Amniotic epithelial cell (primary cell): Measurements from ENCODE around the gene CARD10.
"Not testable (repeated sequence)": the region's sequence is repeated elsewhere in the genome, so short reads cannot be mapped to it uniquely, and the experiment has no call there.

Experiments used
- DNase-seq: peaks from one replicate; pipeline ENCODE4 v3.0.0-alpha.2; 2010; ENCODE audit warnings: low read depth

CARD10 gene

DNA sequence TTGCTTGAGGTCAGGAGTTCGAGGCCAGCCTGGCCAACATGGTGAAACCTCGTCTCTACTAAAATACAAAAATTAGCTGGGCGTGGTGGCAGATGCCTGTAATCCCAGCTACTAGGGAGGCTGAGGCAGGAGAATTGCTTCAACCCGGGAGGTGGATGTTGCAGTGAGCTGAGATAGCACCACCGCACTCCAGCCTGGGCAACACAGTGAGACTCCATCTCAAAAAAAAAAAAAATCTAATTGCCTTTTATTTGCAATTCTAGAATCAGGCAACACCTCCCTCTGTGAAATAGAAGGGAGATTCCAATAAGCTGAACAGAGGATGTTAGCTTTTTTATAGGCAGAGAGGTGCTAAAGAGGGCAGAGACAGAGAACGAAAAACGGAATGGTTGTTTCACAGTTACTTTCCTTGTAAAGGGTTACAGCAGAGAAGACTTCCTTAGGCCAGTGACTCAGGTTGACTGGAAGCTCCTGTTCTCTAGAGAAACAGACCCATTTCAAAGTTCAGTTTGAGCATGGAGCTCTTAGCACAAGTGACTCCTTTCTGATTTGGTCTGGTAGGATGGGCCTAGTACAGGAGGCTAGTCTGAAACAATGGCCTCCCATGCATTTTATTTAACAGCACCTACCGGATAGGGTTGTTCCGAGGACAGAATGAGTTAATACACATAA lies 8.0 kb upstream of the CARD10 start:
- not testable (repeated sequence) for DNase-seq

DNA sequence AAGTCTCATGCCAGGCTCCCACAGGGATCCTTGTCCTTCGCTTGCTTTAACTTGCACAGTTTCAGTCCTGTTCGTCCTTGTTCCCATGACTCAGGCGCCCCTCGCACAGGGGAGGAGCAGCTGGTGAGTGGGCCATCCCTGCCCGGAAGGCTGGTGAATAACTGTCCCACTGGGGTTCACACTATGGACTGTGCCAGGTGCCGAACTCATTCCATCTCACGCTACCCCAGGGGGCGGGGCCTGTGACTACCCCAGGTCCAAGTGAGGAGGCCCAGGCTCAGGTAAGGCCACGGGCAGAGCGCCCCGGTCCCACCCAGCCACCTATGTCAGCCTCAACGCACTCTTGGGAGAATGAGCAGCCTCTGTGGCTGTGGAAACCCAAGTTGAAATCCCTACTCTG lies 7.2 kb upstream of the CARD10 start:
- DNase-seq = no peak

DNA sequence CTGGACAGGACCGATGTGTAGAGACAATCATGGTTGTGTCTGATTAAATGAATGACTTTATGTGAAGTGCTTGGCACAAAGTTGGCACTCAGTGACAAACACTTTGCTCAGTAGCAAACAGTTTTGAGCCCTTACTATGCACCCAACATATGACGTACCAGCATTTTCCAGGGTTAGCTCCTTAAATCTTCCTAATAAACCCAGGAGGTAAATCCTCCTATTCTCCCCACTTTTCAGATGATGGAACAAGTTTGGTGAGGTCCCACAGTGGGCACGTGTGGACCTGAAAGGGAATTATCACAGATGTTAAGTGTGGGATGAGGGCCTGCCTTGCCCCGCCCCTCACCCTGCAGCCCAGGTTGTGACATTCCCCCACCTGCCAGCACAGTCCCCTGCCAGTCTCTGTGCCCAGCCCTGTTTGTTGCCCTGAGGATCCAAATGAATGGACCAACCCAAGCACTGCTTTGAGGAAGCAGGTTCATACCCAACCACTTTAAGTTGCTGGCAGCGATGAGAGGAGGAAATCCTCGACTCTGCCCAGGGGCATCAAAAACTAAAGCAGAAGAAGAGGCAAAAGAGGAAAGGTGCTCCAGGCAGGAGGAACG lies 6.6 kb upstream of the CARD10 start:
- no peak for DNase-seq

DNA sequence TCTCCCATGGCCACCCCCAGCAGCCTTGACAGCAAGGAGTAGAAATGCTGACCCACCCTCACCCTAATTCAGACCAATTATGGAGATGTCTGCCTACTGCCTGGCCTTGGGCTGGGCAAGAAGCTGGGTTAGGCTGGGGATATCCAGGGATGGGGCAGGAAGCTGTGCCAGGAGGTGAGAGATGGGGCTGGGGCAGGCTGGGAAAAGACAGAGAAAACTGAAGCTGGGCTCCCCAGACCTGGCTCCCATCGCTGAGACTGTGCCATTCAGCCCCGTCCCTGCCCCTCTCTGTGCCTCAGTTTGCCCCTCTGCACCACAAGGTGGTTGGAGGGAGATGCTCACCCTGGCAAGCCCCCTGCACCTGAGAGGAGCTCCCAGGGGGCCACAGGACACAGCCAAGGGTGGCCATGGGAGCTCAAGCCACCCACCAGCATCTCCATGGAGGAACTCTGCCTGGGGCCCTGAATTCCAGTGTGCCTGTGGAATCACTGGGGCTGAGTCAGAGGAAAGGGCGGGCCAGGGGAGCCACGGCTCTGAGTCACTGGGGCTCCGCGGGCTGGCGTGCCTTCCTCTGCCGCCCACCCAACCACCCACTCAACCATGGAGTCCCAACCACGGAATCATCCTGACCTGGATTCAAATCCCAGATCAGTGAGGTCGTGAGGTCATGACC lies 6.0 kb upstream of the CARD10 start:
- DNase-seq = peak; percentile 78

DNA sequence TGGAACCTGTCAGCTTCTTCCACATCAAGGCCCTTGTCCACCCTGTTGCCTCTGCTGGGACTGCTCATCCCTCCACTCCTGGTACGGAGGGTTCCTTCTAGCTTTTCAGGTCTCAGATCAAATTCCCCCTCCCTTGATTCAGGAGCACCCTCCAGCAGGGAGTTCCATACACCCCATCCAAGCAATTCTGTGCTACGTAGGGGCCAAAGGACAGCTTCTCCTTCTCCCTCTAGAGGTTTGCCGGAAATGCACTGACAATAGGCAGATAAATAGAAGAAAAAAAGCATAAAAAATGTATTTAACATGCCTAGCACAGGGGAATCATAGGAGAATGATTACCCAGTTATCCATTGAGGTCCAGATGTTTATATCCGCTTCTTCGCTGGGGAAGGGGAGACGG lies 3.3 kb upstream of the CARD10 start:
- no peak for DNase-seq

DNA sequence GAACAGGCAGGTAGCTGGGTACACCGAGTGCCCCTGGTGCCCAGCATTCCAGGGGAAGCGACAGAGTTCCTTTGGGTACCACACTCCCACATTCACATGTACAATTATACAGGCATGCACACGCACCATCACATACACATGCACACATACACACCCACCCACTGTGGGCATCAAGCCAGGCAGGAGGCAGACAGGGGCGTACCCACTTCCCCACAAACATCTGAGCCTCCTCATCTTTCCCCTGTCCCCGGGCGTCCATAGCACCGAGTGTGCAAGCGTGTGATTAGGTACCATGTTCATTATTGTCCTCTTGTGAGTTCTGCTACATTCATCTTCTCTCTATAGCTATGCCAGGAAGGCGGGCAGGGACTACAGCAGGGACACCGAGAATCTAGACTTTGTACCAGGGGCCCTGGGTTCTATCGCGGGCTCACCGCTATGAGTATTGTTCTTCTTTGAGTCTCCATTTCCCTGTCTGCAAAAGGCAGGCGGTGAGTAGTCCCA lies 2.1 kb upstream of the CARD10 start:
- DNase-seq = no peak

DNA sequence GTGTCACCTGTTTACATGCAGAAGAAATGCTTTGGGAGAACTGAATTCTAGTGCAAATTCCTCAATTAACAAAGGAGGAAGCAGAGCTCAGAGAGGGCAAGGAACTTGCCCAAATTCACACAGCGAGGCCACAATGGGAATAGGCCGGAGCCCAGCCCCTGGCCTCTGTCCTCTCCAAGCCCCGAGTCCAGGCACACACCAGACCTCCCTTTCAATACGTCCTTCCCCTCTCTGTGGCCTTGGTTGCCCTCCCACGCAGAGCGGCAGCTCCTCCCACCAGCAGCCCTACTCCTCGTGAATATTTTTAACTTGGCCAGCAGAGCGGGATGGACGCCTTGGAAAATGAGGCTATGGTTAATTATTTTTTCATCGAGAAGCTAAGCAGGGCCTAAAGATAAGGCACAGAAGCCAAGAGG lies 1.6 kb upstream of the CARD10 start:
- DNase-seq = no peak

DNA sequence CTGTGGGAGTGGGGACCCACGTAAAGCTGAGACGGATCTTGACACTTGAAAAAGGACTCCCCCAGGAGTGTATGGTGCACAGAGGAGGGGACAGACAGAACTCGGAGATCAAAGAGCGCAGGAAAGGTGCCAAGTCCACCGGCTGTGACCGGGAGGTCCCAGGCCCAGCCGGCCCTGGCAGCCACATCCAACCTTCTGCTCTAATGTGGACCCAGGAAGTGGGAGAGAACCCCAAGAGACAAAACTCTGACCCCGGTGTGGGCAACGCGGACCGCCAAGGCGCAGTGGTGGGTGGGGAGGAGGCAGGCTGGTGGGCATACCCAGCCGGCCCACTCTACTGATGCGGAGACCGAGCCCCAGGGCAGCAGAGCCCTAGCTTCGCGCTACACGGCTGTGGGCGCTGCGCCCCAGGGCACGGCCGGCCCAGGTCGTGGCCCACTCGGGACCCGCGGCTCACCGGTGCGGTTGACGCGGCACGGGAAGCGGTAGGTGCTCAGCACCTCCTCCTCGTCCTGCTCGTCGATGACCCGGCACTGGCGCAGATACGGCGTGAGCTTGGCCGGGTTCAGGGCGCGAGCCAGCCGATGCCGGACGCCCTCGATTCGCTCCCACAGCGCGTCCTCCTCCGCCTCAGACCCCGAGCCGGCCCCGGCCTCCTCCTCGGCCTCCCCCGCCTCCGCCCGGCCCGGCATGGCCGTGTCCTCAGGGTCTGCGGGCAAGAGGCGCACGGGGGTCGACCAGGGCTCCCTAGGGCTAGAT lies 527 bp downstream of the CARD10 start:
- no peak for DNase-seq

DNA sequence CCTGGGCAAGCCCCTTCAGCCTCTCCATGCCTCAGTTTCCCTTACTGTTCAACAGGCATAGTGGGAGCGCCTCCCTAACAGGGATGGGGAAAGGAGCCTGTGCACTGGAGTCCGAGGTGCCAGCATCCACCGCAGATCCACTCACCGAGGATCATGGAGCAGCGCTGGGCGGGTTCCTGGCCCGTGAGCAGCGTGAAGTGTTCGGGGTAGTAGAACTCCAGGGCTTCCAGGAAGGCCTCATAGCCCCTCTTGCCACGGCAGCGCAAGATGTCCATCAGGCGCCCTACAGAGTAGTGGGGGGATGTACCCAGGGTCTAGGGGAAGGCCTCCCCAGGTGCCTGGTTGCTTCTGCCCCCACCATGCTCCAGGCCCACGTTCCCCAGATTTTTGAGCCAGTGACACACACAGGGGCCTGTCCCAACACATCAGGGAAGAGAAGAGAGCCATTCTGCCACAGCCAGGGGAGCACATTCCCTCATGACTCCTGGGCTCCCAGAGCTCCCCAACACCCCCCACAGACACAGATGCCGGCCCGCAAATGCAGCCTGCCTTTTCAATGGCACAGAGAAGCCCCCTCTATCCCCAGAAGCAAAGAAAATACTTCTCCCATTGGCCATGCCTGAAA lies 1.3 kb downstream of the CARD10 start:
- DNase-seq = no peak

DNA sequence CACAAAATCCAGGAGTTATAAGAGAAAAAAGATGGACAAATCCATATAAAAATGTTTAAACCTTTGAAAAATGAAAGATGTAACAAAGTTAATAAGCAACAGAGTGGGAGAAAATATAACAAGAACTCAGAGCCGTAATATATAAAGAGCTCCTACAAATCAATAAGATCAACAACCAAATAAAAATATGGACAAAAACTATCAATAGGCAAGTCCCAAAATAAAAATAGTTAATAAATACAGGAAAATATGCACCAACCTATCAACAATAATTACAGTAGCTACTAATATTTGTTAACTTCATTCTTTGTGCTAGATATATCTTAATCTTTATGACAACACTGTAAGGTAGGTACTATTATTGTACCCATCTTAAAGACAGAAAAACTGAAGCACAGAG lies 2.8 kb downstream of the CARD10 start:
- no peak for DNase-seq

DNA sequence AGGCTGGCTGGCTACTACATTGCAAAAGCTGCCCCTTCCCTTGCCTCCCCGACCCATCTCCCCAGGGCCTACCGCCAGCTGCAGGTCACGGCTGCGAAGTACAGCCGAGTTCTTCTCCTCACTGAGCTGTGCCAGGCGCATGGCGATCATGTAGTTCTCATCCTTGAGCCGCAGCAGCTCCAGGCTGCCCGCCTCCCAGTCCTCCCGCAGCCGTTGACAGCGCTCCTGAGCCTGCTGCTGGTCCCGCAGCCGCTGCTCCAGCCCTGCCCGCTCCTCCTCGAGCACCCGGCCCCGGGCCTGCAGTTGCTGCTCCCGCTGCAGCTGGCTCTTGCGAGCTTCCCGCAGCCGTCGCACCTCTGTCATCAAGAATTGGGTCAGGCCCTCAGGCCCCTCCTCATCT lies 3.3 kb downstream of the CARD10 start:
- no peak for DNase-seq

DNA sequence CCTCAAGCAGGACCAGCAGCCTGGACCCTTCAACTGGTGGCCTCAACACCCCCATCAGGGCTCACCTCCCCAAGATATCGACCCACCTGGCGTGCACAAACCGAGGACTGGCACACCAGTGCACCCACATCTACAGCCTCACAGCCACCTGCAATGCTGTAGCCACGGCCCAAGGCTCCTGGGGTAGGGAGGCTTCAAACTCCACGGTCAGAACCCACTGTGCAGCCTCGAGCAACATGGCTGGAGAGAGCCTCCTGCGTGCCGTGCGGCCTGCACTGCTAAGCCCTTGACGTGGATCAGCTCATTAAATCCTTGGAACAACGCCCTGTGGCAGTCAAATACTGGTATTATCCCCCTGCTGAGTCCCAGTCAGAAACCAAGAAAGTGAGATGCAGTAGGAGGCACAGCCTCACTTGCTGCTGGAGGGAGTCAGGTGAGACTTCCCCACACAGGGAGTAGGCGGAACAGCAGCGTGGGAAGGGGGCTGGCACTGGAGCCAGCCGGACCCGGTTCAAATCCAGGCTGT lies 4.6 kb downstream of the CARD10 start:
- no peak for DNase-seq

DNA sequence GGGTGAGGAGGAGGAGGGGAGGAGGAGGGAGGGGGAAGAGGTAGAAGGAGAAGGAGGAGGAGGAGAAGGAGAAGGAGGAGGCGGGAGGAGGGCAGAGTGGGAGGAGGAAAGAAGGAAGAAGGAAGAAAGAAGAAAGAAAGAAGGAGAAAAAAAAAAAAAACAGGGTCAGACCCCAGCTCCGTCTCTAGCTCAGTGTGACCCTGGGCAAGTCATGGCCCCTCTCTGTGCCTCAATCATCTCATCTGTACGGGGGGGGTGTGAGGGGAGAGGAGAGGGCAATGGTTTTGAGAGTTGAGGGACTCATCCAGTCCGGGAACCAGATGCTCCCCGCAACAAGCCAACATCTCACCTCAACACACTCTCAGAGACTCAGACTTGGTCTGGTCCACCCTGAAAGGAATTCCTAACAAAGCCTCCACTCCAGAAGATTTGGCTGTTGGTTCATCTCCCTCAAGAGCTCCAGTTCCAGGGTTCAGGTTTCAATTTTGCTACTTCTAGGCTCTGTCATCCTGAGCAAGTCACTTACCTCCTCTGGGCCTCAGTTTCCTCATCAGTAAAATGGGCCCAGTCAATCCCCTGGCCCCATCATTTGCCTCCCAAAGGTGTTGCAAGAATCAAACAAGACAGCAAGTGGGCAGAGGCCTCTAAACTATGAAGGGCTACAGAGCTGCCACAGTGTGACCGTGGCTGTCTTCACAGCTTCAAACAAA lies 7.7 kb downstream of the CARD10 start:
- DNase-seq = no peak

DNA sequence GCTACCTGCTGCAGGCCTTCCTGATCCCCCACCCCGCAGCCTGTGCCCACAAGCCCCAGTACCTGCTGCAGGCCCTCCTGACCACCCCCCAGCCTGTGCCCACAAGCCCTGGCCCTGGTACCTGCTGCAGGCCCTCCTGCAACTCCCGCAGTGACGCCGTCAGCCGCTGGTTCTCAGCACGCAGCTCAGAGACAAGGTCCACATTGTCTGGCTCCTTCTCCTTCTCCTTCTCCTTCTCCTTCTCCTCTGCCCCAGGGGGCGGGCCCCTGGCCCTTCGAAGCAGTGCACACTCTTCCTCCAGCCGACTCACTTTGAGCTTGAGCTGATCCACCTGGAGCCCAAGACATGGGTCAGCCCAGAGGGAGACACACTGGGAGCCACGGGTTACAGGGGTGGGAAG lies 9.1 kb downstream of the CARD10 start:
- no peak for DNase-seq

DNA sequence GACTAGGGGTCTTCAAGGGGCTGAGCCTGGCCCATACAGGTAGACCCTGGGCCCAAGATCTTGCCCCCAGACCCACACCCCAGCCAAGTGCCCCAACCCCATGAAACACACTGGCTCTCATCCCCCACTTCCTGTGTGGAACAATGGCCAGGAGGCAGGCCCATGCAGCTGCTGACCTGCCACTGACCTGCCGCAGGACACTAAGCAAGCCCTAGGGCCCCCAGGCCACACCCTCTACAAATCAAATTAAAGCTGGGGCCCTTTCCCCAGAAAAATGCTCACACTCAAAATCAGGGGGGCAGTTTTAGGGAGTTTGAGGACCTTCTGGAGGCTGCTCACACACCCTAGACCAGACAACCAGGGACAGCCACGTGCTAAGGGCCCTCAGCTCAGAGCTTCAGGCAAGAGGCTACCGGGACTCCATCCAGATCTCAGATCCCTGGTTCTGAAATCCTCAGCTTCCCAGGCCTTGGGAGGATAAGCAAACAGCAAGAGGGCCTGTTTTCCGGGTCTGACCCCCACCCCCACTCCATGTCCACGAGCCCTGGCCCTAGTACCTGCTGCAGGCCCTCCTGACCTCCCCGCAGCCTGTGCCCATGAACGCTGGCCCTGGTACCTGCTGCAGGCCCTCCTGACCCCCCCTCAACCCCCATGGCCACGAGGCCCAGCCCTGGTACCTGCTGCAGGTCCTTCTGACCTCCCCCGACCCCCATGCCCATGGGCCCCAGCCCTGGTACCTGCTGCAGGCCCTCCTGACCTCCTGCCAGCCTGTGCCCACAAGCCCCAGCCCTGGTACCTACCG lies 10.0 kb downstream of the CARD10 start:
- DNase-seq = no peak

DNA sequence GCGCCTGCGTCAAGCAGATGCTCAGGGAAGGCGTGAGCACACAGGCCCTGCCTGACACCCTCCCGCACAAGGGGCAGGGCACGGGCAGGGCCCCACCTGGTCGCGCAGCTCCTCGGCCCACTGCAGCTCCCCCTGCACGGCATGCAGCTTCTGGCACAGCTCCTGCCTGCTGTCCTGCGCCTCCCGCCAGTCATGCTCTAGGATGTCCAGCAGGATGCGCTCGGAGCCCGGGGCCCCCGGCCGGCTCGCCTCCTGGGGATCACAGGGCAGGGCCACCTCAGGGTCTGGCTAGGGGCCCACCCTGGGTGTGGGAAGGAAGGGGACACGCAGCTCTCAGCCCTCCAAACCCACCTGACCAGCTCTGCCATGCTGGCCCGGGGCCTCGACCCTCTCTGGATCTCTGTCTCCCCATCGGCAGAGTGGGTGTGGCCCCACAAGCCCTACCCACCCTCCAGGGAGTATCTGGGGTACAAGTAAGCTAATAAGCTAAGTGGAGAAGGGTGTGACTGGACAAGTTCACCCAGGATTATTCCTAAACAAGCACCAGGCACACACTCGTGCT lies 10.7 kb downstream of the CARD10 start:
- no peak for DNase-seq

DNA sequence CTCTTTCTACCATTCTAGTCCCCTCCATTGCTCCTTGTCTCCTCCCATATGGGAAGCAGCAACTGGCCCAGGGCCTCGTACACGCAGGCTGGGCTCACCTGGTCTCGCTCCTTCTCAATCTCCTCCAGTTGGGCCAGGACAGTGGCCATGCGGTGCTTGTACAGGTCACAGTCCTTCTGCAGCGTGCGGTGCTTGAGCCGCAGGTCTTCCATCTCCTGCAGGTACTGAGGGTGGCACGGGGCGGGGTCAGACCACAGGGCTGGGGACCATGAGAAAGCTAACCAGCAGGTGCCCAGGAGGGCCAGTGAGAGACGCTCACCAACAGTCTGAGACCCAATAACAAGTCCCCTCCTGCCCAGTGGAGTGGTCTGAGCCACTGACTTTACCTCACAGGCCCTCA lies 11.5 kb downstream of the CARD10 start:
- no peak for DNase-seq

DNA sequence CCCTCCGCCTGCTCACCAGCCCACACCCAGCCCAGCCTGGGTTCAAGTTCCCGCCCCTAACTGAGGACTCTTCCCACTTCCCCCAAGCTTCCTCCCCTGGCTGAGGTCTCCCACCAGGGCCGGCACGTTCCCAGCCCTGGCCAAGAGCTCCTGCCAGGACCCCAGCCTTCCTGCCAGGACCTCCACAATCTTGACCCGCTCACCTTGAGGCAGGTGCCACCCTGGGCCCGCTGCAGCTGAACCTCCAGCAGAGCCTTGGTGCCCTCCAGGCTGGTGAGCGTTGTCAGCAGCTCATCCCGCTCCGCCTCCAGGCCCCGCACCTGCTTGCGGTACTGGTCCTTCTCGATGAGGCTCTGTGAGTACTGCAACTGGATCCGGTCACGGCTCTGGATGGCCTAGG lies 13.2 kb downstream of the CARD10 start:
- DNase-seq = no peak

DNA sequence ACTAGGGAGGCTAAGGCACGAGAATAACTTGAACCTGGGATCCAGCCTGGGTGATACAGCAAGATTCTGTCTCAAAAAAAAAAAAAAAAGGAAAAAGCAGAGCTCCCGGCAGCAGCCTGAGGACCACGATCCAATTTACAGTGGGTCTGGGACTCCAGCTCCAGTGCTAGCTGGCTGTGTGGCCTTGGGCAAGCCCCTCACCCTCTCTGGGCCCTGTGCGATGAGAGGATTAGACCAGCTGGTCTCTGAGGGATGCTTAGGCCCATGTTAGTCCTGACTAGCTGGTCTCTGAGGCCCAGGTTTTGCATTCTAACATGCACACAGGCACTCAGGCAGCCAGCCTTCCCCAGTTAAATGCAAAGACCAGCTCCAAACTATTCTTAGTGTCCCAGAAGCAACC lies 13.7 kb downstream of the CARD10 start:
- DNase-seq = no peak

DNA sequence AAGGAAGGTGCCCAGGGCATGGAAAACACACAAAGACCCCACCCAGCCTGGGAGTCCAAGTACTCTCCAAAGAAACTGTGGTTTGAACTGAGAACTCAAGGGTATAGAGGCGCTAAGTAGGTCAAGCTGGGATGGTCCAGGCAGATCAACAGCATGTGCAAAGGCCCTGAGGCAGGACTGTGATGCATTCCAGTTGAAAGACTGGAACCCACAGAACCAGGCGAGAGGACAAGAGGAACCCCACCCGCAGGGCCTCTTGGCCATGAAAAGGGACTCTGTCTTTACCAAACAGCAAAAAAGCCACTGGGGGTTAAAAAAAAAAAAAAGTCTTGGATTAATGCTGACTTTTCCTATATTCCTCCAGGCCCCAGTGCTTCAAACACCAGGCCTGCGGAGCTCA lies 14.3 kb downstream of the CARD10 start:
- no peak for DNase-seq
